Thoracic aorta (tissue), 2 donors: ENCODE results near the gene TBX15. TPM values are rescaled to one million over a fixed set of nuclear protein-coding genes. Genes with fewer than 3 reads are reported as not detected.

Source experiments
- ATAC-seq: fragments of 150-250 bp; one replicate; pipeline ENCODE4 v1.8.0; 2017; ENCODE audit warnings: low read depth; ENCODE audit not compliant: insufficient number of reproducible peaks, low FRiP score
- DNase-seq: peaks from one replicate; pipeline ENCODE4 v3.0.0-alpha.2; 2020; ENCODE audit warnings: low spot score
- H3K27ac ChIP-seq, 2 donors: fragments of 200-600 bp; sonication (generic); 1 replicate in 1 of 2; 2 replicates in 1 of 2; pipeline ENCODE4 v1.5.1; 2016; ENCODE audit warnings: mild to moderate bottlenecking in 2 of 2, moderate library complexity in 2 of 2
- H3K27me3 ChIP-seq: fragments of 200-600 bp; sonication (generic); replicated peaks from 2 replicates; pipeline ENCODE4 v1.6.0; 2016; ENCODE audit warnings: mild to moderate bottlenecking; ENCODE audit not compliant: insufficient read depth
- H3K36me3 ChIP-seq: fragments of 200-600 bp; sonication (generic); one replicate; pipeline ENCODE4 v1.5.1; 2016
- H3K4me1 ChIP-seq, 2 donors: fragments of 200-600 bp; sonication (generic); 1 replicate in 1 of 2; 2 replicates in 1 of 2; pipeline versions ENCODE4 v1.5.1 to v1.6.0; 2016; ENCODE audit warnings: low read depth in 2 of 2, mild to moderate bottlenecking in 1 of 2; ENCODE audit not compliant: control insufficient read depth in 1 of 2
- H3K4me3 ChIP-seq: fragments of 200-600 bp; sonication (generic); 2 replicates; pipeline ENCODE4 v1.5.1; 2016; ENCODE audit warnings: mild to moderate bottlenecking
- H3K9me3 ChIP-seq: fragments of 200-600 bp; sonication (generic); 2 replicates; pipeline ENCODE4 v1.5.1; 2016
- total RNA-seq, 2 donors: library from RNA; depleted of rRNA; stranded (reverse); fragments of >200 nt; gene quantifications; one replicate each; pipeline versions ENCODE4 v1.1.0 to v1.2.3, GENCODE V29; 2016
- TF ChIP-seq, protein P1 (sequence below): fragments of 200-600 bp; sonication (generic); IDR thresholded peaks from one replicate; pipeline ENCODE4 v1.5.1; 2019; ENCODE audit warnings: antibody characterized with exemption

TBX15 gene
- total RNA-seq, 2 donors from 2014 or later, result 1.5 to 6.8 TPM

DNA sequence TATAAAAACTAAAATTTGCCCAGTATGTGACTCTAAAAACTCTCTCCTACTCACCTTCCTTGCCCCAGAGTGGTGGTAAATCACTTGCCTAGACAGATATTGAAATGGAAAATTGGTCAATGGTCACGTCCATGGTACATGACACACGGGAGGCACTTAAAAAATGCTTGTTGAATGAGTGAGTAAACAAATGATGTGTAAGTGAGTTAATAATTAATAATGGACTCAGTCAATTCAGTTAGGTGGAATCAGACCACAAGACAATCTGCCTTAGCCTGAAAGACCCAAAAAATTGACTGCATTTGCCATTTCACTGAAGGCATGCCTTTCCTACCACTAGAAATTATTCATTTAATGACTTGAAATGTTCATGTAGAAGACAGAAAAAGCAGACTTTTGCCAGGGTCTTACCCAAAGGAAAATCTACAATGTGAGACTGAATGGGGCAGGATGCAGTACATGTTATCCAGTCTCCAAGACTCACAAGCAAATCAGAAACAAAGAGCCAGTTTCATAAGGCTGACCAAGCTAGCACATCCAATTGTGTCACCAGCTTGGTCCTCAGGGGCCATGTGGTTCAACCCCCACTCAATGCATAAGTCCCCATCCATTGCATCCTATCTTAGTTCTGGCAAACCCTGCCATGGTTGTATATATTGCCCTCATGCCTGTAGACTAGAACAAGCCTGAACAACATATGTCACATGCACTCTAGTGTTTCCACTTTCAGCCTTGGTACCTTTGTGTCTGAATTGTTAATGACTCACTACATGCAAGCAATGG, 73.6 kb downstream of the TBX15 start:
- H3K4me1 ChIP-seq, result no peaks in the 10 kb centered on the region
- DNase-seq, result no peak
- H3K9me3 ChIP-seq, result no peaks in the 10 kb centered on the region
- TF ChIP-seq, protein P1, sequence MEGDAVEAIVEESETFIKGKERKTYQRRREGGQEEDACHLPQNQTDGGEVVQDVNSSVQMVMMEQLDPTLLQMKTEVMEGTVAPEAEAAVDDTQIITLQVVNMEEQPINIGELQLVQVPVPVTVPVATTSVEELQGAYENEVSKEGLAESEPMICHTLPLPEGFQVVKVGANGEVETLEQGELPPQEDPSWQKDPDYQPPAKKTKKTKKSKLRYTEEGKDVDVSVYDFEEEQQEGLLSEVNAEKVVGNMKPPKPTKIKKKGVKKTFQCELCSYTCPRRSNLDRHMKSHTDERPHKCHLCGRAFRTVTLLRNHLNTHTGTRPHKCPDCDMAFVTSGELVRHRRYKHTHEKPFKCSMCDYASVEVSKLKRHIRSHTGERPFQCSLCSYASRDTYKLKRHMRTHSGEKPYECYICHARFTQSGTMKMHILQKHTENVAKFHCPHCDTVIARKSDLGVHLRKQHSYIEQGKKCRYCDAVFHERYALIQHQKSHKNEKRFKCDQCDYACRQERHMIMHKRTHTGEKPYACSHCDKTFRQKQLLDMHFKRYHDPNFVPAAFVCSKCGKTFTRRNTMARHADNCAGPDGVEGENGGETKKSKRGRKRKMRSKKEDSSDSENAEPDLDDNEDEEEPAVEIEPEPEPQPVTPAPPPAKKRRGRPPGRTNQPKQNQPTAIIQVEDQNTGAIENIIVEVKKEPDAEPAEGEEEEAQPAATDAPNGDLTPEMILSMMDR, result no peak
- H3K27me3 ChIP-seq, result no peaks in the 10 kb centered on the region
- H3K36me3 ChIP-seq, result no peaks in the 10 kb centered on the region
- ATAC-seq, result no peak
- no peak overlapping the region for H3K27ac ChIP-seq
- H3K4me3 ChIP-seq, result no peak overlapping the region

DNA sequence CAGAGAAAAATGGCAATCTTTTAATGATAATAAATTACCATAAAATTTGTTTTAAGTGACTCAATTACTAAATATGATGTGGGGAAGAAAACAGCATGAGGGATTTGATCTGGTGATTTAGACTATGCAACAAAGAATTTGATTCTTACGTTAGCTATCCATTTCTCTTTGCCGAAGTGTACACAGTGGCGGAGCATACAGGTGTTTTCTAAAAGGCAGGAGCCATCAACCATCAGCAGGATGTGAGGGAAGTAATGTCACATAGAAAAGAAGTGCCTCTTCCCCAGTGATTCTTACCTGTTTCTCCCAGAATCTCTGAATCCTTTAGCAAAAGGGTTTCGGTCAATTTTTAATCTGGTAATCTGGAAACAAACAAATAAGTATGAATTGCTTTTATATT, 74.3 kb downstream of the TBX15 start:
- Histone ChIP-seq H3K4me1 (no peaks in the 10 kb centered on the region), H3K36me3 (no peaks in the 10 kb centered on the region), H3K27ac (no peak overlapping the region), H3K27me3 (no peaks in the 10 kb centered on the region), H3K4me3 (no peak overlapping the region), H3K9me3 (no peaks in the 10 kb centered on the region)
- TF ChIP-seq, protein P1, result no peak
- no peak for DNase-seq
- ATAC-seq, result no peak

- no peak overlapping the region for H3K4me3 ChIP-seq
- no peaks in the 10 kb centered on the region for H3K36me3 ChIP-seq
- TF ChIP-seq, protein P1, result no peak
- H3K4me1 ChIP-seq, result no peaks in the 10 kb centered on the region
- no peak for DNase-seq
- no peak for ATAC-seq
- H3K27me3 ChIP-seq, result no peaks in the 10 kb centered on the region
- H3K27ac ChIP-seq, result no peak overlapping the region
- no peaks in the 10 kb centered on the region for H3K9me3 ChIP-seq
Measured at GRCh38 chr1:118912574-118912973, 75.6 kb downstream of the TBX15 start.

DNA sequence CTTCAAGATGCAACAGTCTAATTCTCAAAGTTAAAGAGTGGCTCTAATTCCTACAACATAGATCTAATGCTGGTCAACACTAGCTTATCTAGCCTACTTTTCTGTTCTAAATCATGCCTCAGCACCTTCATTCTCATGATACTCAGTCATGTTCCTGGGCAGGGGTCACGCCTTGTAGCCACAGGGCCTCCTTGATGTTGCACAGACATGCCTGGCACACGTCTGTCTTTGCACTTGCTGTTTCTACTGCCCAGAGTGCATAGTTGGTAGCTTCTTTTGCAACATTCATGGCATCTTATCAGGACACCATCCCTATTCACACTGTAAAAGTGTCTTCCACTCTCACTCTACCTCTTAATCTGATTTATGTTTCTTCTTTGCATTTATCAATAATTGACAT, 76.6 kb downstream of the TBX15 start:
- no peaks in the 10 kb centered on the region for H3K4me1 ChIP-seq

DNA sequence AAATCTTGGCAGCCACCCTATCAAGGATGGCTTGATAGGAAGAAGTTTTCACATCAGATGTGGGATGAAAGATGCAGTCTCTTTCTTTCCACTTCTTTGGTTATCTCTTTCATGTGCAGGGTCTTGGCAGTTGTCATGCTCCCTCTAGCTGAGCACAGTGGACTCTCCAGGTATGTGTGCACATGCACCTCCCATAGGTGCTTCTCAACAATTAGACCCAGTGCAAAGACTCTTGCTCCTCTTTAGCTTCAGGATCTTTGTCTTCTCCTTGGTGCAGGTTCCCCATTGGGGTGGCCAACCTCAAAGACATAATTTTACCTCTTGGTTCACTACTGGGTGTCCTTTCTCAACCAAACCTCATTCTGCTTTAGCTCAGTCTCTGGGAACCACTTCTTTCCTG, 80.7 kb downstream of the TBX15 start:
- H3K36me3 ChIP-seq, result no peaks in the 10 kb centered on the region
- no peak overlapping the region for H3K27ac ChIP-seq
- H3K4me1 ChIP-seq, result no peaks in the 10 kb centered on the region
- H3K4me3 ChIP-seq, result no peak overlapping the region
- ATAC-seq (no peak), DNase-seq (no peak)
- H3K9me3 ChIP-seq, result no peaks in the 10 kb centered on the region
- no peaks in the 10 kb centered on the region for H3K27me3 ChIP-seq
- TF ChIP-seq, protein P1, result no peak

More for the DNA sequence above, 76.6 kb downstream of the TBX15 start:
- TF ChIP-seq, protein P1, result no peak
- Histone ChIP-seq H3K4me3 (no peak overlapping the region), H3K27me3 (no peaks in the 10 kb centered on the region), H3K9me3 (no peaks in the 10 kb centered on the region), H3K27ac (no peak overlapping the region), H3K36me3 (no peaks in the 10 kb centered on the region)
- DNase-seq (no peak), ATAC-seq (no peak)
